Activated CD4-positive, alpha-beta T cell treated with anti-CD3 and anti-CD28 coated beads for 36 hours (primary cell): ENCODE data around the gene ASCC1. TPM values are rescaled to one million over a fixed set of nuclear protein-coding genes. Genes with fewer than 3 reads are reported as not detected.
"Not testable (repeated sequence)": the region's sequence is repeated elsewhere in the genome, so short reads cannot be mapped to it uniquely, and the experiment has no call there.

Experiments
- ATAC-seq: fragments of 200-7000 bp; cut with Tn5 transposase; one replicate; pipeline ENCODE4 v1.10.0; 2021; ENCODE audit warnings: mild to moderate bottlenecking, moderate library complexity
- CTCF ChIA-PET: fragments of 350-600 bp; sonication (Branson Sonifier 250); formaldehyde crosslinking; loops from one replicate; lab custom pipeline; 2021; ENCODE audit warnings: antibody characterized with exemption; lab: Charles Lee
- POLR2A ChIA-PET: fragments of 350-600 bp; sonication (Branson Sonifier 250); formaldehyde crosslinking; loops from one replicate; lab custom pipeline; 2021; ENCODE audit warnings: antibody characterized with exemption, inconsistent platforms; lab: Charles Lee
- DNase-seq: peaks from one replicate; pipeline ENCODE4 v3.0.0-alpha.2; 2020
- H3K27ac Mint-ChIP-seq: one replicate; pipeline ENCODE4 v1.8.0; 2021; ENCODE audit warnings: mixed read lengths
- H3K27me3 Mint-ChIP-seq: one replicate; pipeline ENCODE4 v1.8.0; 2021; ENCODE audit warnings: mixed read lengths
- H3K36me3 Mint-ChIP-seq: one replicate; pipeline ENCODE4 v1.8.0; 2021; ENCODE audit warnings: low read depth, mixed read lengths
- H3K4me1 Mint-ChIP-seq: one replicate; pipeline ENCODE4 v1.8.0; 2021; ENCODE audit warnings: mixed read lengths
- H3K4me3 Mint-ChIP-seq: one replicate; pipeline ENCODE4 v1.8.0; 2021; ENCODE audit warnings: mild to moderate bottlenecking, moderate library complexity, mixed read lengths
- H3K9me3 Mint-ChIP-seq: one replicate; pipeline ENCODE4 v1.8.0; 2021; ENCODE audit warnings: low read depth, mixed read lengths
- intact Hi-C, 2 experiments: fragments of 100-400 bp; cut with DNase I in 1 of 2; cut with micrococcal nuclease in 1 of 2; formaldehyde crosslinking; loops; one replicate each; pipeline versions ENCODE4 v1.14.2 to v1.15.1; 2022 to 2024; cut with DNase I, micrococcal nuclease
- total RNA-seq, 2 experiments: library from RNA; stranded (reverse); gene quantifications; one replicate each; pipeline ENCODE4 v1.2.3, GENCODE V29; 2021

Gene ASCC1
- total RNA-seq, 2 experiments from 2014 or later = 67.8 to 68.9 TPM

DNA sequence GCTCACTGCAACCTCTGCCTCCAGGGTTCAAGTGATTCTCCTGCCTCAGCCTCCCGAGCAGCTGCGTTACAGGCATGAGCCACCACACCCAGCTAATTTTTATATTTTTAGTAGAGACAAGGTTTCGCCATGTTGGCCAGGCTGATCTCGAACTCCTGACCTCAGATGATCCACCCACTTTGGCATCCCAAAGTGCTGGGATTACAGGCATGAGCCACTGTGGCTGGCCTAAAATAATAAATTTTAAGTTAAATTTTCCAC is 68.8 kb downstream of the ASCC1 start:
- Mint-ChIP-seq H3K4me1 (peaks cover 23% of the 10 kb centered on the region), H3K36me3 (peaks cover 22% of the 10 kb centered on the region)
- CTCF ChIA-PET, ATAC-seq, DNase-seq, H3K9me3 Mint-ChIP-seq, H3K27me3 Mint-ChIP-seq, H3K4me3 Mint-ChIP-seq, intact Hi-C loops, H3K27ac Mint-ChIP-seq: not testable (repeated sequence)
- POLR2A ChIA-PET = interaction anchor here (0.6 kb wide), 1 partner anchor 11 kb away, joined by 3 read pairs; no protein-coding TSS in a partner anchor

DNA sequence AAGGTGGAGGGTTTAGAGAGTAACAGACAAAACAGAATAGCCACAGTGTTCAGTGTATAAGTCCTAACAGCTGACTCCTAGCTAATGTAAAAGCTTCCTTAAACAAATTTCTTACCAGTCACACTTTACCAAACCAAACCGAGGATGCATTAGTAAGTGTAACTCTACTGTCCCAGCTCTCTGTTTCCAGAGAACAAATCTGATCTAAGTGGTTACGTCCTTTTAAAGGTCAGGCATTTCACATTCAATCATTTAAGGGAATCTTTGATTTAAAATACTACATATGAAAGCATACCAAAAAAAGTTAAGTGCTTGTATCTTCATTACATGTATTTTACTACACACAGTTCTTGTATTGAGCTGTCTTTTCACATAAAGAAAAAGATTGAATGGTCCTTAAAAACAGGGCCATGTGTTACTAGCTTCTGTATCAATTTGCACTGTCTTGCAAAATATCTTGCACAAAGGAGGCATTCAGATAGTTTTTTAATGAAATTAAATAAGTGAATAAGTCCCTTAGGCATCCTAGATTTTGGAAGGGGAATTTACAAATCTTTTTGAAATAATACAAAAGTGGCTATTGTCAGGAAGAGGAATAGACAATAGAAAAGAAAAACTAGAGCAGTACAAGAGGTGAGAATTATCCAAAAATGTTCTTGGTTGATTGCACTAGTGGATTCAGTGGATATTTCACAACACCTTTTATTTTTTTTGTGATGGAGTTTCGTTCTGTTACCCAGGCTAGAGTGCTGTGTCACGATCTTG is 69.3 kb downstream of the ASCC1 start:
- peaks cover 20% of the 10 kb centered on the region for H3K36me3 Mint-ChIP-seq
- H3K4me3 Mint-ChIP-seq = no peak overlapping the region
- H3K27ac Mint-ChIP-seq = no peak overlapping the region
- ChIA-PET CTCF (interaction anchor here (1.0 kb wide), 2 partner anchors 12 to 190 kb away, joined by 3 read pairs; no protein-coding TSS in a partner anchor), POLR2A (interaction anchor here (0.6 kb wide), 1 partner anchor 12 kb away, joined by 3 read pairs; no protein-coding TSS in a partner anchor)
- intact Hi-C loops = no loop called here
- peaks cover 23% of the 10 kb centered on the region for H3K4me1 Mint-ChIP-seq
- ATAC-seq = peak; percentile 23
- H3K9me3 Mint-ChIP-seq = no peaks in the 10 kb centered on the region
- H3K27me3 Mint-ChIP-seq = no peaks in the 10 kb centered on the region
- no peak for DNase-seq

DNA sequence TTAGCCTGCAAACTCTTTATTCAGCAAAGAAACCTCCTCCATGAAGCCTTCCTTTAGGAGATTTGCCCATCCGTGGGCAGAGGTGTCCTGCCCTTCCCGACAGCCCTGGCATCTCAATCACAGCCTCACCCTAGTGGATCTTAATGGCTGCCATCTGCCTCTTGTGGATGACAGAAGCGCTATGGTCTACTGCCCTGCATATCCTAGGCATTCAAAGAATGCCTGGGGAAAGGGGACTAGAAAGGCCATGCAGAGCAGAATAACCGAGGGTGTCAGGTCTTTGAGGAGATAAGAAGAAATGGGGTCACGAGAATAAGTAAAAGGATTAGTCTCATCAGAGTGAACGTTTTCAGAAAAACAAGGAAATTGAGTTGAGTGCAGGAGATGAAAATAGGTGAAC is 70.0 kb downstream of the ASCC1 start:
- Mint-ChIP-seq H3K4me1 (peaks cover 23% of the 10 kb centered on the region), H3K9me3 (no peaks in the 10 kb centered on the region), H3K36me3 (peaks cover 17% of the 10 kb centered on the region), H3K27me3 (no peaks in the 10 kb centered on the region), H3K4me3 (no peak overlapping the region), H3K27ac (no peak overlapping the region)
- ChIA-PET CTCF (interaction anchor here (1.0 kb wide), 2 partner anchors 11 to 191 kb away, joined by 3 read pairs; no protein-coding TSS in a partner anchor), POLR2A (no interaction called here)
- intact Hi-C loops = no loop called here
- no peak for ATAC-seq
- no peak for DNase-seq

DNA sequence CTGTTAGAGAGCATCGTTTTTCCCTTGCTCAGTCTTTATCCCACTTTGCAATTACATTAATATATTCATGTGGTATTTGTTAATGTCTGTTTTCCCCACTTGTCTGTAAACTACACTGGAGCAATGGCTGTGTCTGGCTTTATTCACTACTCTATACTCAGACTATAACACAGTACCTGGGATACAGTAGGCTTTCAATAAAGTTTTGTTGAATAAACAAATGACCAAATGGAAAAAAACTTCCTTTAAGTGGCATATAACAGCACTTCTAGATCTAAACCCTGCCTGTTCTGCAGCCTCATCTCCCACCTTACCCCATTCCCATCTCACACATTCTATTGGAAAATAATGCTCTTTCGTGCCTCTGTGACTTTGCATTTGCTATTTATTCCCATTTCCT is 70.4 kb downstream of the ASCC1 start:
- Mint-ChIP-seq H3K27me3 (no peaks in the 10 kb centered on the region), H3K27ac (no peak overlapping the region), H3K36me3 (peaks cover 13% of the 10 kb centered on the region), H3K9me3 (no peaks in the 10 kb centered on the region), H3K4me3 (no peak overlapping the region), H3K4me1 (peaks cover 23% of the 10 kb centered on the region)
- ChIA-PET CTCF (interaction anchor here (1.0 kb wide), 1 partner anchor 9 kb away, joined by 3 read pairs; no protein-coding TSS in a partner anchor), POLR2A (no interaction called here)
- intact Hi-C loops = no loop called here
- DNase-seq = no peak
- ATAC-seq = no peak

DNA sequence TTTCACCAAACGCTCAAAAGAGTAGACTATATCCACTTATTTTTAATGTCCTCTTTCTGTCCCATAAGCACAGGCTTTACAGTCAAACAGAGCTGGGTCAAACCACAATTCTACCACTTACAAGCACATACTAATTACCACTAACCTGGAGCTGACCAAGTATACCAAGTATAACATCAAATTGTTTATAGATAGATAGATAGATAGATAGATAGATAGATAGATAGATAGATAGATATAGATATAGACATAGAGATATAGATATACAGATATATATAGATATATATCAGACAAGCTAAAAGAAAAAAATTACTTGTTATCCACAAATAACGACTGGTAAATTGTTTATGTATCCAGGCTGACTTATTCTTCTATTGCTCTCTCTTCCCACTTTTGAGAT is 75.2 kb downstream of the ASCC1 start:
- intact Hi-C loops = no loop called here
- POLR2A ChIA-PET = interaction anchor here (0.6 kb wide), 1 partner anchor 53 kb away, joined by 3 read pairs; no protein-coding TSS in a partner anchor
- no peaks in the 10 kb centered on the region for H3K27me3 Mint-ChIP-seq

DNA sequence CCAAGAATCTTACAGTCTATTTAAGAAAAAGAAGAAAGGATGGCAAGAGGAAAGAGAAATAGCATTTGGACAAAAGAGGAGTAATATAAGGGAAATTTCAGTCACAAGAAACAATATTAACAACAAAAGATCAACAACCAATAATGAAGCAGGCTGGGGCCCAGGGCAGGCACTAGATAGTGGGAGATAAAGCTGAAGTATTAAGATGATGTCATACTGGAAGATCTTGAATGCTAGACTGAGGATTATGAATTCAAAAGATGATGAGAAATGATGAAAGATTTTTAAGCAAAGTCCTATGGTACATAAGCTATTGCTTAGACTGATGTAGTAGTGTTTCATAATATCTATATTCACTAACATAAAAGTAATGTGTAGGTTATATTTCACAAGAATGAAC is 75.9 kb downstream of the ASCC1 start:
- Mint-ChIP-seq H3K4me1 (peaks cover 16% of the 10 kb centered on the region), H3K4me3 (no peak overlapping the region), H3K9me3 (peaks cover 3% of the 10 kb centered on the region), H3K36me3 (peaks cover 20% of the 10 kb centered on the region), H3K27ac (peak overlapping the region; percentile 34), H3K27me3 (no peaks in the 10 kb centered on the region)
- ATAC-seq (no peak), DNase-seq (no peak)
- POLR2A ChIA-PET = no interaction called here
- intact Hi-C loops = no loop called here
- CTCF ChIA-PET = no interaction called here

More for the DNA sequence above, 75.2 kb downstream of the ASCC1 start:
- DNase-seq = no peak
- CTCF ChIA-PET = interaction anchor here (0.8 to 1.6 kb wide), 3 partner anchors 32 to 57 kb away, joined by 3 to 7 read pairs (median 3); no protein-coding TSS in a partner anchor
- Mint-ChIP-seq H3K27ac (no peak overlapping the region), H3K36me3 (peaks cover 14% of the 10 kb centered on the region), H3K4me1 (peaks cover 9% of the 10 kb centered on the region), H3K9me3 (peaks cover 3% of the 10 kb centered on the region), H3K4me3 (no peak overlapping the region)
- ATAC-seq = no peak

DNA sequence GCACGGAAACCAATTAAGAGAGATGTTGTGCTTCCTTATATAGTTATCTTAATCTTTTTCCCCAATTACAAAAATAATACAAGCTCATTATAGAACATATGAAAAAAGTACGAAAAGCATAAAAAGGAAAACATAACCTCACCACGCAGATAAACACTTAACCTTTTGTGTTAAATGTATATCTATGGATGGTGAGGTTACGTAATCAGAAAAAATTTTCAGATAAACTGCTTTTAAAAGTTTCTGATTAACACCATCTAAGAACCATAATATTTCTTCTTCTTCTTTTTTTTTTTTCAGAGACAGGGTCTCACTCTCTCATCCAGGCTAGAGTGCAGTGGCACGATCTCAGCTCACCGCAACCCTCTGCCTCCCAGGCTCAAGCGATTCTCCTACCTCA is 78.5 kb downstream of the ASCC1 start:
- H3K9me3 Mint-ChIP-seq = peaks cover 3% of the 10 kb centered on the region
- intact Hi-C loops = loop anchor here in 1 of 2 experiments (10.0 kb wide), 1 partner anchor 87 kb away; no protein-coding TSS in a partner anchor
- ATAC-seq (no peak), DNase-seq (no peak)
- ChIA-PET CTCF (interaction anchor here (0.6 to 0.7 kb wide), 2 partner anchors 89 to 403 kb away, joined by 3 read pairs; no protein-coding TSS in a partner anchor), POLR2A (no interaction called here)
- peaks cover 20% of the 10 kb centered on the region for H3K36me3 Mint-ChIP-seq
- H3K4me3 Mint-ChIP-seq = no peak overlapping the region
- H3K27me3 Mint-ChIP-seq = no peaks in the 10 kb centered on the region
- H3K4me1 Mint-ChIP-seq = peaks cover 37% of the 10 kb centered on the region
- H3K27ac Mint-ChIP-seq = no peak overlapping the region

DNA sequence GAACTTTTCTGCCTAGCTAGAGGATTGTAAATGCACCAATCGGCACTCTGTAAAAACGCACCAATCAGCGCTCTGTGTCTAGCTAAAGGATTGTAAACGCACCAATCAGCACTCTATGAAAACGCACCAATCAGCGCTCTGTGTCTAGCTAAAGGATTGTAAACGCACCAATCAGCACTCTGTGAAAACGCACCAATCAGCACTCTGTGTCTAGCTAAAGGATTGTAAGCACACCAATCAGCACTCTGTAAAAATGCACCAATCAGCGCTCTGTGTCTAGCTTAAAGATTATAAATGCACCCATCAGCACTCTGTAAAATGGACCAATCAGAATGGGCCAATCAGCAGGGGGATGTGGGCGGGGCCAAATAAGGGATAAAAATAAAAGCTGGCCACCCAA is 79.9 kb downstream of the ASCC1 start:
- DNase-seq, H3K9me3 Mint-ChIP-seq, H3K27ac Mint-ChIP-seq, H3K4me3 Mint-ChIP-seq, ATAC-seq, H3K27me3 Mint-ChIP-seq: not testable (repeated sequence)
- Mint-ChIP-seq H3K36me3 (peaks cover 20% of the 10 kb centered on the region), H3K4me1 (peaks cover 38% of the 10 kb centered on the region)
- intact Hi-C loops = loop anchor here in 1 of 2 experiments (10.0 kb wide), 1 partner anchor 89 kb away; no protein-coding TSS in a partner anchor
- POLR2A ChIA-PET = interaction anchor here (0.6 kb wide), 2 partner anchors 183 to 285 kb away, joined by 3 to 4 read pairs; partner anchors contain the start of gene PSAP
- CTCF ChIA-PET = interaction anchor here (0.8 to 0.9 kb wide), 4 partner anchors 9 to 201 kb away, joined by 3 to 4 read pairs (median 4); no protein-coding TSS in a partner anchor

DNA sequence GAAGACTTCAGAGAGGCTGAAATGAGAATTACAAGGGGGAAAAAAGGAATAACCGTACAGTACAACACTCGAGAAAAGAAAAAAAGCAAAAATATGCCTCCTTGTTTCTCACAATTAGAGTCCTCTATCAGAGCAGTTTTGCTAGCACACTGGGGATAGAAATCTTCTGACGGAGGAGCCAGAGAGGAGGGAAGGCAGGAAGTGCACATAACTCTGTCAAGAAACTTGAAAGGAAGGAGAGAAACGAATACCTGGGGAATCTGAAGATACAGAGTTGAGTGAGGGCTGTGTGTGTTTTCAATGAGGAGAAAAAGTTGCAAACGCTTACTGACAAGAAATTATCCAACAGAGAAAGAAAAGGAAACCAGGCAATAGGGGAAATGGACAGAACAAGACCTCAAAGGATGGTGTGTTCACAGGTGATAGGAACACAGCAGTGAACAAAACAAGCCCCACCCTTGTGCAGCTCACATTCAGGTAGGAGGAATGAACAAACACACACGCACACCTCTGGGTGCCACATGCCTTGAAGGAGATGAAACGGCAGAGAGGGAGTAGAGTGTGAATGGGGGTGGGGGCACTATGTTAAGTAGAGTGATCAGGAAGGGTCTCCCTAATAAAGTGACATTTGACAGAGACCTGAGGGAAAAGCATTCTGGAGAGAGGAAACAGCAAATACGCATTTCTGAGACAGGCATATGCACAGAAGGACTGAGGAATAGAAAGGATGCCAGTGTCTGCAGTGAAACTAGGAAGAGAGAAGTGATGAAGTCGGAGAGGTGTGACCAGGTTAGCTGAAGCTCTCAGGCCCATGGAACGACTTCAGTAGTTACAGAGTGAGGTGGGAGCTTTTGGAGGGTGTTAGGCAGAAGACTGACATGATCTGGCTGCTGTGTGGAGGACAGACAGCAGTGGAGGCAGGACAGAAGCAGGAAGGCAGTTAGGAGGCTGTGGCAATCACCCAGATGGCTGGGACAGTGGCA is 81.0 kb downstream of the ASCC1 start:
- CTCF ChIA-PET = interaction anchor here (0.9 to 3.0 kb wide), 4 partner anchors 8 to 203 kb away, joined by 3 to 14 read pairs (median 4); no protein-coding TSS in a partner anchor
- Mint-ChIP-seq H3K4me1 (peaks cover 34% of the 10 kb centered on the region), H3K36me3 (peaks cover 20% of the 10 kb centered on the region), H3K9me3 (peaks cover 3% of the 10 kb centered on the region), H3K27me3 (no peaks in the 10 kb centered on the region), H3K27ac (peak overlapping the region; percentile 81), H3K4me3 (peak overlapping the region; percentile 16)
- POLR2A ChIA-PET = no interaction called here
- peak; percentile 49 for ATAC-seq
- intact Hi-C loops = loop anchor here (5.0 to 10.0 kb wide), 2 partner anchors 87 to 90 kb away; no protein-coding TSS in a partner anchor
- DNase-seq = no peak

DNA sequence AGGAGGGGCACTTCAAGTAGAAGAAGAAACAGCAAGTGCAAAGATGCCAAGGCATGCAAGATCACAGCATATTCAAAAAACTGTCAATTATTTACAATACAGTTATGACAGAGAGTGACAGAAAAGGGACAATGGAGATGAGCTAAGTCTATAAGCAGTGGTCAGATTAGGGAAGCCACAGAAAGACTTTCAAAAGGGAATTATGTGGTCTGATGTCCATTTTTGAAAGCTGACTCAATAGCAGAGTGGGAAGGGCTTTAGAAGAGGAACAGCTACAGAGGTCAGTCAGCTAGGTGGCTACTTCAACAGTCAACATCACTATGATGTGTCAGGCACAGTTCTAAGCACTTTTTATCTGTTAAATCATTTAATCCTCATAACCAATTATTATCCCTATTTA is 82.6 kb downstream of the ASCC1 start:
- CTCF ChIA-PET = interaction anchor here (1.0 to 3.0 kb wide), 2 partner anchors 75 to 204 kb away, joined by 3 to 14 read pairs; no protein-coding TSS in a partner anchor
- DNase-seq (no peak), ATAC-seq (no peak)
- H3K4me1 Mint-ChIP-seq = peaks cover 33% of the 10 kb centered on the region
- H3K9me3 Mint-ChIP-seq = peaks cover 3% of the 10 kb centered on the region
- no peaks in the 10 kb centered on the region for H3K27me3 Mint-ChIP-seq
- peak overlapping the region; percentile 1 for H3K27ac Mint-ChIP-seq
- intact Hi-C loops = loop anchor here (2.0 to 10.0 kb wide), 3 partner anchors 89 to 203 kb away; no protein-coding TSS in a partner anchor
- peaks cover 23% of the 10 kb centered on the region for H3K36me3 Mint-ChIP-seq
- POLR2A ChIA-PET = no interaction called here
- H3K4me3 Mint-ChIP-seq = no peak overlapping the region
